H1 (cell line): ENCODE data around the gene UBAC1. TPM values are rescaled to one million over a fixed set of nuclear protein-coding genes. Genes with fewer than 3 reads are reported as not detected.

ENCODE experiments used
- MAFK ChIP-seq: IDR thresholded peaks from 2 replicates; pipeline ENCODE4 v1.6.1; 2012; ENCODE audit warnings: low read depth, mild to moderate bottlenecking, improper control_type of control experiment, low read length
- TBP ChIP-seq: IDR thresholded peaks from 2 replicates; pipeline ENCODE4 v1.6.1; 2011; ENCODE audit warnings: low read depth, low read length, improper control_type of control experiment
- YY1 ChIP-seq: IDR thresholded peaks from 2 replicates; pipeline ENCODE4 v1.6.1; 2011; ENCODE audit warnings: low read depth, mild to moderate bottlenecking, low read length
- polyA plus RNA-seq, 7 experiments: library from polyadenylated mRNA; depleted of rRNA in 3 of 7; stranded (reverse) in 5 of 7; unstranded in 2 of 7; fragments of >200 nt in 5 of 7; fragments of 200-250 nt in 2 of 7; gene quantifications; 1 replicate in 5 of 7; 2 replicates in 1 of 7; 4 replicates in 1 of 7; pipeline versions ENCODE4 v1.2.1 to v1.2.3, GENCODE V29; 2011 to 2013; ENCODE audit warnings: missing spikeins in 2 of 7, mixed read lengths in 2 of 7
- total RNA-seq: library from RNA; stranded (reverse); fragmentation: NEBNext Ultra II Directional; extraction: Animal tissue kit (Norgen Biotek cat#: 25700); gene quantifications from 2 replicates; pipeline ENCODE4 v1.2.1, GENCODE V29; 2021
- TF ChIP-seq, protein P1 (sequence below): fragments of 300-600 bp; sonication (generic); IDR thresholded peaks from 2 replicates; pipeline ENCODE4 v1.7.1; 2012; ENCODE audit warnings: low read length, moderate library complexity, mild to moderate bottlenecking, inconsistent platforms; ENCODE audit not compliant: insufficient replicate concordance

Gene UBAC1
- total and polyA plus RNA-seq, 2 of the 8 experiments (the other 6 are each of a cell fraction or from before 2014, with no cell fraction given) = 59.3 to 85.2 TPM

DNA sequence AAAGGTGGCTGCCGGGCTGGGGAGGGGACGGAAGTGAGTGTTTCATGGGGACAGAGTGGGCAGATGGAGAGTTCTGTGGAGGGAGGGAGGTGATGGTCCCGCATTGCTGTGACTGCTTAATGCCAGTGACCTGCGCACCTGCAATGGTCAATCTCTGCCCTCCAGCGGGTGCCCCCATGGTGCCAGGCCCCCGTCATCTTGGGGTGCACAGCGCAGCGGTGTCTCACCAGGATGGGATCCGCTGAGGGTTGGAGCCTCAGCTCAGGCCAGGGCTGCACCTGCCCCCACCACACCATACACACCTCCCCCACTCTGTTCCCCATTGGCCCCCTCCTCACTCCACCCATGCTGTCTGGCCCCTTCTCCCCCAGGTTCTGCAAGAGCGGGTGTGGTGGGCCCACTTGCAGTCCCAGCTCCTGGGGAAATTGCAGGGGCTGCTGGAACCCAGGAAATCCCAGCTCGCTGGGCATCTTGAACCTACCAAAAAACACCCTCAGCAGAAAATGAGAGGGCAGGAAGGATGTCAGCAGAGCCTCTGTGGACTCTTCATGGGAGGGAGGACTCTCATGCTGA lies 41.8 kb downstream of the UBAC1 start (continued):
- TF ChIP-seq, protein P1, sequence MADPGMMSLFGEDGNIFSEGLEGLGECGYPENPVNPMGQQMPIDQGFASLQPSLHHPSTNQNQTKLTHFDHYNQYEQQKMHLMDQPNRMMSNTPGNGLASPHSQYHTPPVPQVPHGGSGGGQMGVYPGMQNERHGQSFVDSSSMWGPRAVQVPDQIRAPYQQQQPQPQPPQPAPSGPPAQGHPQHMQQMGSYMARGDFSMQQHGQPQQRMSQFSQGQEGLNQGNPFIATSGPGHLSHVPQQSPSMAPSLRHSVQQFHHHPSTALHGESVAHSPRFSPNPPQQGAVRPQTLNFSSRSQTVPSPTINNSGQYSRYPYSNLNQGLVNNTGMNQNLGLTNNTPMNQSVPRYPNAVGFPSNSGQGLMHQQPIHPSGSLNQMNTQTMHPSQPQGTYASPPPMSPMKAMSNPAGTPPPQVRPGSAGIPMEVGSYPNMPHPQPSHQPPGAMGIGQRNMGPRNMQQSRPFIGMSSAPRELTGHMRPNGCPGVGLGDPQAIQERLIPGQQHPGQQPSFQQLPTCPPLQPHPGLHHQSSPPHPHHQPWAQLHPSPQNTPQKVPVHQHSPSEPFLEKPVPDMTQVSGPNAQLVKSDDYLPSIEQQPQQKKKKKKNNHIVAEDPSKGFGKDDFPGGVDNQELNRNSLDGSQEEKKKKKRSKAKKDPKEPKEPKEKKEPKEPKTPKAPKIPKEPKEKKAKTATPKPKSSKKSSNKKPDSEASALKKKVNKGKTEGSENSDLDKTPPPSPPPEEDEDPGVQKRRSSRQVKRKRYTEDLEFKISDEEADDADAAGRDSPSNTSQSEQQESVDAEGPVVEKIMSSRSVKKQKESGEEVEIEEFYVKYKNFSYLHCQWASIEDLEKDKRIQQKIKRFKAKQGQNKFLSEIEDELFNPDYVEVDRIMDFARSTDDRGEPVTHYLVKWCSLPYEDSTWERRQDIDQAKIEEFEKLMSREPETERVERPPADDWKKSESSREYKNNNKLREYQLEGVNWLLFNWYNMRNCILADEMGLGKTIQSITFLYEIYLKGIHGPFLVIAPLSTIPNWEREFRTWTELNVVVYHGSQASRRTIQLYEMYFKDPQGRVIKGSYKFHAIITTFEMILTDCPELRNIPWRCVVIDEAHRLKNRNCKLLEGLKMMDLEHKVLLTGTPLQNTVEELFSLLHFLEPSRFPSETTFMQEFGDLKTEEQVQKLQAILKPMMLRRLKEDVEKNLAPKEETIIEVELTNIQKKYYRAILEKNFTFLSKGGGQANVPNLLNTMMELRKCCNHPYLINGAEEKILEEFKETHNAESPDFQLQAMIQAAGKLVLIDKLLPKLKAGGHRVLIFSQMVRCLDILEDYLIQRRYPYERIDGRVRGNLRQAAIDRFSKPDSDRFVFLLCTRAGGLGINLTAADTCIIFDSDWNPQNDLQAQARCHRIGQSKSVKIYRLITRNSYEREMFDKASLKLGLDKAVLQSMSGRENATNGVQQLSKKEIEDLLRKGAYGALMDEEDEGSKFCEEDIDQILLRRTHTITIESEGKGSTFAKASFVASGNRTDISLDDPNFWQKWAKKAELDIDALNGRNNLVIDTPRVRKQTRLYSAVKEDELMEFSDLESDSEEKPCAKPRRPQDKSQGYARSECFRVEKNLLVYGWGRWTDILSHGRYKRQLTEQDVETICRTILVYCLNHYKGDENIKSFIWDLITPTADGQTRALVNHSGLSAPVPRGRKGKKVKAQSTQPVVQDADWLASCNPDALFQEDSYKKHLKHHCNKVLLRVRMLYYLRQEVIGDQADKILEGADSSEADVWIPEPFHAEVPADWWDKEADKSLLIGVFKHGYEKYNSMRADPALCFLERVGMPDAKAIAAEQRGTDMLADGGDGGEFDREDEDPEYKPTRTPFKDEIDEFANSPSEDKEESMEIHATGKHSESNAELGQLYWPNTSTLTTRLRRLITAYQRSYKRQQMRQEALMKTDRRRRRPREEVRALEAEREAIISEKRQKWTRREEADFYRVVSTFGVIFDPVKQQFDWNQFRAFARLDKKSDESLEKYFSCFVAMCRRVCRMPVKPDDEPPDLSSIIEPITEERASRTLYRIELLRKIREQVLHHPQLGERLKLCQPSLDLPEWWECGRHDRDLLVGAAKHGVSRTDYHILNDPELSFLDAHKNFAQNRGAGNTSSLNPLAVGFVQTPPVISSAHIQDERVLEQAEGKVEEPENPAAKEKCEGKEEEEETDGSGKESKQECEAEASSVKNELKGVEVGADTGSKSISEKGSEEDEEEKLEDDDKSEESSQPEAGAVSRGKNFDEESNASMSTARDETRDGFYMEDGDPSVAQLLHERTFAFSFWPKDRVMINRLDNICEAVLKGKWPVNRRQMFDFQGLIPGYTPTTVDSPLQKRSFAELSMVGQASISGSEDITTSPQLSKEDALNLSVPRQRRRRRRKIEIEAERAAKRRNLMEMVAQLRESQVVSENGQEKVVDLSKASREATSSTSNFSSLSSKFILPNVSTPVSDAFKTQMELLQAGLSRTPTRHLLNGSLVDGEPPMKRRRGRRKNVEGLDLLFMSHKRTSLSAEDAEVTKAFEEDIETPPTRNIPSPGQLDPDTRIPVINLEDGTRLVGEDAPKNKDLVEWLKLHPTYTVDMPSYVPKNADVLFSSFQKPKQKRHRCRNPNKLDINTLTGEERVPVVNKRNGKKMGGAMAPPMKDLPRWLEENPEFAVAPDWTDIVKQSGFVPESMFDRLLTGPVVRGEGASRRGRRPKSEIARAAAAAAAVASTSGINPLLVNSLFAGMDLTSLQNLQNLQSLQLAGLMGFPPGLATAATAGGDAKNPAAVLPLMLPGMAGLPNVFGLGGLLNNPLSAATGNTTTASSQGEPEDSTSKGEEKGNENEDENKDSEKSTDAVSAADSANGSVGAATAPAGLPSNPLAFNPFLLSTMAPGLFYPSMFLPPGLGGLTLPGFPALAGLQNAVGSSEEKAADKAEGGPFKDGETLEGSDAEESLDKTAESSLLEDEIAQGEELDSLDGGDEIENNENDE = no peak
- TF ChIP-seq YY1 (no peak), TBP (no peak), MAFK (no peak)
- TF ChIP-seq, all 59 proteins: peak for 0
